Endothelial cell of umbilical vein (primary cell): ENCODE results near the gene RANBP17. TPM values are rescaled to one million over a fixed set of nuclear protein-coding genes. Genes with fewer than 3 reads are reported as not detected.

Source experiments
- BruUV-seq: library from RNA; stranded (reverse); fragments of 400-500 nt; replicated peaks from 2 replicates; lab custom pipeline; 2021; lab: Mats Ljungman, UMichigan
- CTCF ChIA-PET: fragments of 300-600, 350-600 bp; sonication (Branson Sonifier 250); formaldehyde crosslinking; loops from one replicate; lab custom pipeline; 2021; ENCODE audit warnings: antibody characterized with exemption, inconsistent platforms; lab: Charles Lee
- POLR2A ChIA-PET: fragments of 300-600, 350-600 bp; sonication (Branson Sonifier 250); formaldehyde crosslinking; loops from one replicate; lab custom pipeline; 2021; ENCODE audit warnings: antibody characterized with exemption, inconsistent platforms; lab: Charles Lee
- DNase-seq: peaks from one replicate; pipeline ENCODE4 v3.0.0-alpha.2; 2011; ENCODE audit warnings: low read depth, low spot score
- FAIRE-seq: peaks from 2 replicates; lab custom pipeline; 2011; peaks lifted over from hg19 to GRCh38; lab: Jason Lieb, UNC
- H2AFZ ChIP-seq: 2 replicates; pipeline ENCODE4 v1.6.0; 2012; ENCODE audit warnings: low read depth, low read length, control low read depth, inconsistent platforms
- H3K27ac ChIP-seq: 2 replicates; pipeline ENCODE4 v1.5.1; 2011; ENCODE audit warnings: low read depth, mild to moderate bottlenecking, control low read depth, low read length, moderate library complexity; ENCODE audit not compliant: insufficient read depth
- H3K27me3 ChIP-seq, 2 experiments: 2 replicates each; pipeline versions ENCODE4 v1.6.0 to v1.6.1; 2011; ENCODE audit warnings: low read length in 2 of 2, mixed read lengths in 1 of 2; ENCODE audit not compliant: control insufficient read depth in 2 of 2, insufficient read depth in 2 of 2
- H3K36me3 ChIP-seq, 2 experiments: 2 replicates in 1 of 2; 3 replicates in 1 of 2; pipeline ENCODE4 v1.5.1; 2011; ENCODE audit warnings: low read length in 2 of 2, mild to moderate bottlenecking in 1 of 2, moderate library complexity in 1 of 2; ENCODE audit not compliant: control insufficient read depth in 2 of 2, insufficient read depth in 2 of 2; ENCODE audit errors: extremely low read depth in 1 of 2
- H3K4me1 ChIP-seq: 3 replicates; pipeline ENCODE4 v1.5.1; 2011; ENCODE audit warnings: mild to moderate bottlenecking, low read length; ENCODE audit not compliant: control insufficient read depth, insufficient read depth; ENCODE audit errors: extremely low read depth
- H3K4me2 ChIP-seq: 2 replicates; pipeline ENCODE4 v1.6.1; 2011; ENCODE audit warnings: low read length, control low read depth, mixed read lengths; ENCODE audit not compliant: insufficient read depth
- H3K4me3 ChIP-seq, 3 experiments: fragments of 200-600 bp in 1 of 3; sonication (generic), shearing (Covaris generic) in 1 of 3; replicated peaks in 1 of 3; 2 replicates each; pipeline ENCODE4 v1.5.1; 2011 to 2016; ENCODE audit warnings: control low read depth in 3 of 3, low read length in 3 of 3, mild to moderate bottlenecking in 2 of 3, inconsistent platforms in 1 of 3, low read depth in 1 of 3, moderate library complexity in 1 of 3; ENCODE audit not compliant: insufficient read depth in 1 of 3
- H3K79me2 ChIP-seq: 2 replicates; pipeline ENCODE4 v1.6.0; 2012; ENCODE audit warnings: low read length, inconsistent platforms; ENCODE audit not compliant: control insufficient read depth, insufficient read depth
- H3K9ac ChIP-seq: replicated peaks from 2 replicates; pipeline ENCODE3; 2011; ENCODE audit warnings: low read length, control low read depth; ENCODE audit not compliant: insufficient read depth; ENCODE audit errors: extremely low read depth
- H3K9me1 ChIP-seq: replicated peaks from 3 replicates; pipeline ENCODE4 v1.6.0; 2011; ENCODE audit warnings: mild to moderate bottlenecking, low read length; ENCODE audit not compliant: control insufficient read depth, insufficient read depth; ENCODE audit errors: extremely low read depth
- H3K9me3 ChIP-seq: replicated peaks from 2 replicates; pipeline ENCODE4 v1.5.1; 2012; ENCODE audit warnings: low read length, inconsistent platforms; ENCODE audit not compliant: control insufficient read depth, insufficient read depth
- H4K20me1 ChIP-seq: replicated peaks from 2 replicates; pipeline ENCODE3; 2011; ENCODE audit warnings: mild to moderate bottlenecking, low read length; ENCODE audit not compliant: control insufficient read depth, insufficient read depth; ENCODE audit errors: extremely low read depth
- CTCF ChIP-seq, 2 donors: IDR thresholded peaks; 1 replicate in 1 of 2; 2 replicates in 1 of 2; pipeline ENCODE4 v1.5.1; 2011; ENCODE audit warnings: low read length in 2 of 2, mild to moderate bottlenecking in 2 of 2, moderate library complexity in 2 of 2, control low read depth in 1 of 2, inconsistent platforms in 1 of 2, low read depth in 1 of 2; ENCODE audit not compliant: insufficient read depth in 1 of 2; ENCODE audit errors: extremely low read depth in 1 of 2
- EZH2 ChIP-seq: IDR thresholded peaks from 2 replicates; pipeline ENCODE4 v1.6.1; 2012; ENCODE audit warnings: borderline replicate concordance, low read depth, mild to moderate bottlenecking, moderate library complexity, low read length, inconsistent platforms; ENCODE audit not compliant: severe bottlenecking
- FOS ChIP-seq: IDR thresholded peaks from 2 replicates; pipeline ENCODE4 v1.6.1; 2011; ENCODE audit warnings: mild to moderate bottlenecking, low read length, moderate library complexity, borderline replicate concordance; ENCODE audit not compliant: insufficient read depth
- GATA2 ChIP-seq: IDR thresholded peaks from 2 replicates; pipeline ENCODE4 v1.7.0; 2011; ENCODE audit warnings: low read depth, mild to moderate bottlenecking, moderate library complexity, mixed read lengths, low read length; ENCODE audit not compliant: insufficient read length, insufficient read depth
- JUN ChIP-seq: IDR thresholded peaks from 2 replicates; pipeline ENCODE4 v1.6.1; 2011; ENCODE audit warnings: borderline replicate concordance, low read depth; ENCODE audit not compliant: insufficient read length, insufficient read depth
- MAX ChIP-seq: IDR thresholded peaks from 2 replicates; pipeline ENCODE4 v1.6.1; 2011; ENCODE audit not compliant: insufficient read depth, insufficient read length
- MYC ChIP-seq: IDR thresholded peaks from one replicate; pipeline ENCODE4 v1.6.1; 2011; ENCODE audit warnings: mild to moderate bottlenecking, low read depth, low read length
- POLR2A ChIP-seq: IDR thresholded peaks from 2 replicates; pipeline ENCODE4 v1.6.1; 2012; ENCODE audit warnings: low read depth, mild to moderate bottlenecking, control low read depth, low read length
- POLR2AphosphoS5 ChIP-seq: IDR thresholded peaks from 2 replicates; pipeline ENCODE4 v1.6.1; 2012; ENCODE audit warnings: low read depth, mild to moderate bottlenecking, control low read depth, low read length, moderate library complexity; ENCODE audit not compliant: insufficient read depth
- dilution Hi-C: fragments of 300-500 bp; cut with MboI; formaldehyde crosslinking; loops from one replicate; pipeline ENCODE4 v1.15.0; 2019; ENCODE audit warnings: low sequenced_read_pairs; ENCODE audit not compliant: extremely low pct_ligation_motif_present
- intact Hi-C: fragments of 100-400 bp; cut with micrococcal nuclease; formaldehyde crosslinking; loops from one replicate; pipeline ENCODE4 v1.10.0; 2022
- polyA plus RNA-seq, 4 experiments: library from polyadenylated mRNA; depleted of rRNA in 3 of 4; stranded (reverse) in 3 of 4; unstranded in 1 of 4; fragments of >200 nt; gene quantifications; 2 replicates each; pipeline versions ENCODE4 v1.2.1 to v1.2.3, GENCODE V29; 2011 to 2012; ENCODE audit warnings: missing spikeins in 1 of 4
- total RNA-seq: library from RNA; stranded (reverse); gene quantifications from 2 replicates; pipeline ENCODE4 v1.2.3, GENCODE V29; 2021

RANBP17 gene
- total and polyA plus RNA-seq, 2 donors (not counting 3 experiments of a cell fraction or from before 2014, with no cell fraction given), result 5.6 to 13.6 TPM

- no peaks in the 10 kb centered on the region for H3K9me1 ChIP-seq
- intact Hi-C loops, result no loop called here
- no TSS peak for BruUV-seq
- TF ChIP-seq MYC, result no peak
- no peak for TF ChIP-seq POLR2A
- no peak for TF ChIP-seq JUN
- no peak for TF ChIP-seq POLR2AphosphoS5
- TF ChIP-seq FOS, result no peak
- TF ChIP-seq GATA2, result no peak
- TF ChIP-seq CTCF (IDR thresholded peaks at IDR 0.05; ENCODE audit: extremely low read depth in 1 of 2, insufficient read depth in 1 of 2, low read depth in 1 of 2, low read length in 2 of 2), result no peak
- no peak for TF ChIP-seq MAX
- TF ChIP-seq EZH2, result no peak
- H2AFZ ChIP-seq, result no peak overlapping the region
- dilution Hi-C loops, result no loop called here
- H3K27ac ChIP-seq, result no peak overlapping the region
- no peaks in the 10 kb centered on the region for H3K27me3 ChIP-seq
- no peak overlapping the region for H3K9ac ChIP-seq
- no peaks in the 10 kb centered on the region for H3K36me3 ChIP-seq
- ChIA-PET POLR2A (no interaction called here), CTCF (interaction anchor here (1.1 to 1.6 kb wide), 2 partner anchors 47 to 48 kb away, joined by 4 to 5 read pairs; no protein-coding TSS in a partner anchor)
- H3K4me3 ChIP-seq, result no peak overlapping the region
- no peaks in the 10 kb centered on the region for H4K20me1 ChIP-seq
- H3K4me2 ChIP-seq, result no peak overlapping the region
- DNase-seq (no peak), FAIRE-seq (no peak)
- H3K4me1 ChIP-seq, result peaks cover 31% of the 10 kb centered on the region
- no peaks in the 10 kb centered on the region for H3K79me2 ChIP-seq
- no peaks in the 10 kb centered on the region for H3K9me3 ChIP-seq
Observed at GRCh38 chr5:171158581-171158980, 296.8 kb downstream of the RANBP17 start.
